Neutrophil (primary cell): ENCODE measurements around the gene ZCCHC4.

ENCODE experiments used
- H3K27ac ChIP-seq: fragments of 200-600 bp; sonication (generic); 2 replicates; pipeline ENCODE4 v1.5.1; 2016; ENCODE audit warnings: mild to moderate bottlenecking, moderate library complexity
- H3K27me3 ChIP-seq: fragments of 200-600 bp; sonication (generic); 2 replicates; pipeline ENCODE4 v1.6.0; 2016; ENCODE audit warnings: mild to moderate bottlenecking
- H3K36me3 ChIP-seq: fragments of 200-600 bp; sonication (generic); 2 replicates; pipeline ENCODE4 v1.5.1; 2017
- H3K4me1 ChIP-seq, 2 experiments: fragments of 200-600 bp in 1 of 2; sonication (generic) in 1 of 2; 1 replicate in 1 of 2; 2 replicates in 1 of 2; pipeline versions ENCODE4 v1.5.1 to v1.6.1; 2013 to 2016; ENCODE audit warnings: low read depth in 1 of 2, low read length in 1 of 2, mild to moderate bottlenecking in 1 of 2, moderate library complexity in 1 of 2; ENCODE audit not compliant: control insufficient read depth in 1 of 2, insufficient read depth in 1 of 2
- H3K4me3 ChIP-seq, 2 experiments: fragments of 200-600 bp in 1 of 2; sonication (generic) in 1 of 2; 1 replicate in 1 of 2; 2 replicates in 1 of 2; pipeline ENCODE4 v1.5.1; 2013 to 2016; ENCODE audit warnings: low read depth in 1 of 2, low read length in 1 of 2, mild to moderate bottlenecking in 1 of 2, moderate library complexity in 1 of 2
- H3K9me3 ChIP-seq: fragments of 200-600 bp; sonication (generic); 2 replicates; pipeline ENCODE4 v1.5.1; 2016
- CTCF ChIP-seq: fragments of 200-600 bp; sonication (generic); IDR thresholded peaks from 2 replicates; pipeline ENCODE4 v1.5.1; 2016; ENCODE audit warnings: antibody characterized with exemption

ZCCHC4 gene

GRCh38 chr4:25351777-25352416 lies 39.3 kb downstream of the ZCCHC4 start:
- H3K27me3 ChIP-seq, result no peaks in the 10 kb centered on the region
- H3K9me3 ChIP-seq, result no peaks in the 10 kb centered on the region
- no peaks in the 10 kb centered on the region for H3K4me1 ChIP-seq
- H3K27ac ChIP-seq, result no peak overlapping the region
- no peak for TF ChIP-seq CTCF
- H3K4me3 ChIP-seq, result no peak overlapping the region
- H3K36me3 ChIP-seq, result no peaks in the 10 kb centered on the region

GRCh38 chr4:25356068-25356467 lies 43.5 kb downstream of the ZCCHC4 start:
- no peak for TF ChIP-seq CTCF
- H3K27me3 ChIP-seq, result no peaks in the 10 kb centered on the region
- no peak overlapping the region for H3K27ac ChIP-seq
- H3K9me3 ChIP-seq, result no peaks in the 10 kb centered on the region
- no peak overlapping the region for H3K4me3 ChIP-seq
- no peaks in the 10 kb centered on the region for H3K4me1 ChIP-seq
- H3K36me3 ChIP-seq, result no peaks in the 10 kb centered on the region

GRCh38 chr4:25358515-25359275 lies 46.1 kb downstream of the ZCCHC4 start:
- Histone ChIP-seq H3K4me1 (no peaks in the 10 kb centered on the region), H3K4me3 (no peak overlapping the region), H3K27ac (no peak overlapping the region), H3K9me3 (no peaks in the 10 kb centered on the region), H3K27me3 (no peaks in the 10 kb centered on the region), H3K36me3 (no peaks in the 10 kb centered on the region)
- no peak for TF ChIP-seq CTCF

GRCh38 chr4:25361253-25361652 lies 48.7 kb downstream of the ZCCHC4 start:
- no peak overlapping the region for H3K4me3 ChIP-seq
- H3K36me3 ChIP-seq, result no peaks in the 10 kb centered on the region
- no peaks in the 10 kb centered on the region for H3K27me3 ChIP-seq
- no peaks in the 10 kb centered on the region for H3K9me3 ChIP-seq
- H3K4me1 ChIP-seq, result no peaks in the 10 kb centered on the region
- no peak overlapping the region for H3K27ac ChIP-seq
- TF ChIP-seq CTCF, result no peak

- Histone ChIP-seq H3K4me1 (no peaks in the 10 kb centered on the region), H3K4me3 (no peak overlapping the region), H3K27ac (no peak overlapping the region), H3K27me3 (no peaks in the 10 kb centered on the region), H3K9me3 (no peaks in the 10 kb centered on the region), H3K36me3 (no peaks in the 10 kb centered on the region)
- TF ChIP-seq CTCF, result no peak
Observed at GRCh38 chr4:25367004-25367621, 54.5 kb downstream of the ZCCHC4 start.
